ENCODE results near the gene SMC5.

- TF ChIP-seq CTCF (IDR thresholded peaks at IDR 0.05) (no peak), POLR2A (IDR thresholded peaks at IDR 0.05) (no peak), POLR2AphosphoS5 (IDR thresholded peaks at IDR 0.05) (peak; percentile 32), EP300 (IDR thresholded peaks at IDR 0.05) (no peak)
Observed at GRCh38 chr9:70382046-70382708, 123.4 kb downstream of the SMC5 start.
